NCI-H1417 treated with DMSO at 0.1 percent for 48 hours (cell line): ENCODE data around the gene CALHM5.

Source experiments
- DNase-seq: peaks from one replicate; lab custom pipeline; 2025; lab: John Stamatoyannopoulos, UW

The CALHM5 gene

DNA sequence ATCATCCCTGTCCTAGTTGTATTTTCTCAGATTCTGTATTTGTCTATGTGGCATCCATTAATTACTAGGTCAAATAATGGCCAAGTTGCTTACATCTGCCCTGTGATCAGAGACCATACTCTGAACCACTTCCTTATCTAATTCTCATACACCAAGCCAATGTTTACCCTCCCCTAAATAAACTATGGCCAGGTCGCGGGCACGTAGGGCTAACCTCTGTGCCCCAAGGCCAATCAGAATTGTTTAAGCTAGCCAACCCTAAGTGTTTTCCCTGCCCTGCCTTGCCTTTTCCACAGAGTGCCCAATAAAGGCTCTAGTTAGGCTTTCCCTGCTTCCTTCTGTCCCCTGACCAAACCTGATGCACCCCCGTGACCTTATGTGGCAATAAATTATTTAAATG lies 39.4 kb downstream of the CALHM5 start:
- DNase-seq = no peak

DNA sequence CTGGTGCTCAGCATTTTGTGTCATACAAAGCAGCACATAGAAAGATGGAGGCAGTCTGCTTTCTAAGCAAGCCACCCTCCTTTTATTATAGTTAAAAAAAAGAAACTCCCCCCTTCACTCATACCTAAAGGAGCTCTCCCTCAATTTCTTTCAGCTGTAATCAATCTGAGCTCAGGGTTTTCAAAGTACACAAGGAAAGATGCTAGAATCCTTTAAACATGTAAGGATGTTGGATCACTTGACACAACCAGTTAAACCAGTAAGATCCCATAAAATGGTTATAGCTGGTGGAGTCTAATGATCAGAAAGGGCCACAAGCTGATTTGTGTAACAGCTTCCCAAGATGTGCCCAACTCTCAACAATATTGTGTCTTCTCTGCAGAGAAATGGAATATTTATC lies 42.0 kb downstream of the CALHM5 start, which contains the start of gene CALHM4:
TSS of gene CALHM4 (plus strand) at position 301 of the 400 bp plus-strand sequence. CDS start at position 344, 43 bp downstream.
- no peak for DNase-seq

DNA sequence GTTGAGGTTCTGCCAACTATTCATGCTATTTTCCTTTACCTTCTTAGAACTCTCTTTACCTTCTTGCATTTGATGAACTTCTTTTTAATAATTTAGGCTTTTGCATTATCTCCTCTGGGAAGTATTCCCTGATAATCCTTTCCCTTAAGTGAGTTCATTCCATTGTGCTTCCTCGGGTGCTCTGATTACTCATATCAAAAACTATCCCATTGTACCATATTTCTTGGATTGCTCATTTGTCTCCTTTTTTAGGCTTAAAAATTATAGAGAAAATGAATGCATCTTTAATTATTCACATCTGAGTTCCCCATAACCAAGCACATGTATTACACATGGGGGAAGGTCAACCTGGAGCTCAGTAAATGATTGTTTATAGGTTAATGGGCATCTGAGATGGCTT lies 44.6 kb downstream of the CALHM5 start:
- no peak for DNase-seq

DNA sequence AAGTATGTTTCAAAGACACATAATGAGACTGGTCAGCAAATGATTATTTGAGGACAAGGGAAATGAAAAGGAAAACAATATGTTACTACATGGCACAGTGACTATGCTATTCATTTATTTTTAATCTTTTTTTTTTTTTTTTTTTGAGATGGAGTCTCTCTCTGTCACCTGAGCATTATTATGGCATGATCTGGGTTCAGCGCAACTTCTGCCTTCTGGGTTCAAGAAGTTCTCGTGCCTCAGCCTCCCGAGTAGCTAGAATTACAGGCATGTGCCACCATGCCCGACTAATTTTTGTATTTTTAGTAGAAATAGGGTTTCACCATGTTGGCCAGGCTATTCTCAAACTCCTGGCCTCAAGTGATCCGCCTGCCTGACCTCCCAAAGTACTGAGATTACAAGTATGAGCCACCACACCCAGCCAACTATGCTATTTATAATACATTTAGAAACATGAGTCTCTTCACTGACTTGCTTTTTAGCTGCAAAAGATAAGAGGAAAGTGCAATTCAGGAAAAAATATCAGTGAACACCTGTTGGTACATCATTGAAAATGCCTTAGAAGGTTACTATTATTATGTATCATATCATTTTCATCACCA lies 45.5 kb downstream of the CALHM5 start:
- DNase-seq = no peak

DNA sequence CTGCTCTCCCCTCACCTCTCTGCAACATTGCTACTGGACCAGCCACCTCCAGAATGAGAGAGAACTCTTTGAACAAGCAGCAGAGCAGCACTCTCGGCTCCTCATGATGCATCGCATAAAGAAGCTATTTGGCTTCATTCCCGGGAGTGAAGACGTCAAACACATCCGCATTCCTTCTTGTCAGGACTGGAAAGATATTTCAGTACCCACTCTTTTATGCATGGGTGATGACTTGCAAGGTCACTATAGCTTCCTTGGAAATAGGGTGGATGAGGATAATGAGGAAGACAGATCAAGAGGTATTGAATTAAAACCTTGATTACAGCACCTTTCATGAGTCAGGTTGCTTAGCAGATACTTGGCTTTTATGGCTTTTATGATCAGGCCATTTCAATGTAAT lies 46.5 kb downstream of the CALHM5 start:
- DNase-seq = no peak

DNA sequence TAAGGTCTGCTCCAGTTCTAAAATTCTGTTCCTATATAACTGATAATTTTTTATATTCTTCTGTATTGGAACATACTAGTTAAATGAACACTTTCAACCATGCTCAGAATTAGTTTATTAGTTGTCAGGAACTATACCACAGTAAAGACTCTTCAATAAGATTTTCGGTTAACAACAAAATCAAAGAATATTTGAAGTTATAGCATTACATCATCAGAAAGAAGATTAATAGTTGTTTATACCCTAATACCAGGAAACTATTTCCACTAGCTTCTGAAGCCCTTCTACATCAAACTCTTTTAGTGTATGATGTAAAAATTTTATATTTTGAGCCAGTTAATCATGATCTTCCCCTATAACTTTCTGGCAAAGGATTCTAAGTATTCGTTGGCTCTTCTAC lies 48.7 kb downstream of the CALHM5 start:
- DNase-seq = no peak

DNA sequence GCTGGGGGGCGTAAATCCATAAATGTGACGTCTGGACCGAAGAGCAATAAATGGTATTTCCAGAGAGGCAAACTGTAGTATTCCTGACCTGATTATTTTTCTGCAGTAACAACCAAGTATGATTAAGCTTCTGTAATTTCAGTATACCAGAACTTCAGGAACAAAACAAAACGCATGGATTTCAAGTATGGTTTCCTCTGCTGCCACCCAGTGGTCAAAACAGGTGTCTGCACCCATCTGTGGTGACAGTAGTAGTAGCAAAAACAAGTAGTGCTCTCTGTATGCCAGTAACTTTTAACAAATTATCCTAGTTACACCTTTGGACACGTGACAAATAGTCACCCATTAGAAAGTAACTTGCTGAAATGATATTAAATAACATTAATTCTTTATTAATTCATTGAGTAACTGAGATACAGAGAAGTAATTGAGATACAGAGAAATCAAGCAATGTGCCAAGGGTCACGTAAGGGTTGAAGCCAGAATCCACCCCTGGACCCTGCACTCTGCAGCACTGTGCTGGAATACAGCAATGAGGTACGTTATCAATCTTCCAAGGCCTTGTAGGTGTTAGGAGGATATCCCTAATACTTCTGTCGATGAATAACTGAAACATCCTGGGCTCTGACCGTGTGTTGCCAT lies 50.1 kb downstream of the CALHM5 start:
- no peak for DNase-seq

DNA sequence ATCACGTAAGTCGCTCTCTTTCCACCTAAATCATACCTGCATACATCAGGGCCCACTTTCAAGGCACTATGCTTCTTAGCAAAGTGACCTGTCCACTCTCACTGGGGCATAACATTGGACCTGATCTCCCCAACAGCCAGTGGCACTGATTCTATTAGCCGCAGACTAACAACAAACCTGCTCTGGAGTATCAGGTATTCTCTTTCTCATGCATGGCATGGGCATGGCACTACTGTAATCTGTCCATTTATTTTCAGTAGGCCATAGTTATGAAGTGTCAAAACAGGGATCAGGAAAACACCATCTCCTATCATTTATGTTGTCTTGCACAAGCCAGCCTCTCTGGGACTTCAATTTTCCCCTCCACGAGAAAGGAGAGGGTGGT lies 50.6 kb downstream of the CALHM5 start:
- DNase-seq = no peak

DNA sequence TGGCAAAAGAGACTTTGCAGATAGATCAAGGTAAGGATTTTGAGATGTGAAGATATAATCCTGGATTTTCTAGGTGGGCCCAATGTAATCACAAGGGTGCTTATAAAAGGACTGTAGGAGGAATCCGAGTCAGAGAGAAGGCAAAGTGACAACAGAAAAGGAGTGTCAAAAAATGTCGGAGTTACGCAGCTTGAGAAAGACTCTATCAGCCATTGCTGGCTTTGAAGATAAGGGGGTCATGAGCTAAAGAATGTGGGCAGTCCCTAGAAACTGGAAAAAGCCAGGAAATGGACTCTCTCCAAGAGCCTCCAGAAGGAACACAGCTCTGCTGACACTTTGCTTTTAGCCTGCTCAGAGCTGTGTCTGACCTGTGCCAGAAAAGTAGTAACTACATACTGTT lies 51.2 kb downstream of the CALHM5 start:
- DNase-seq = no peak

DNA sequence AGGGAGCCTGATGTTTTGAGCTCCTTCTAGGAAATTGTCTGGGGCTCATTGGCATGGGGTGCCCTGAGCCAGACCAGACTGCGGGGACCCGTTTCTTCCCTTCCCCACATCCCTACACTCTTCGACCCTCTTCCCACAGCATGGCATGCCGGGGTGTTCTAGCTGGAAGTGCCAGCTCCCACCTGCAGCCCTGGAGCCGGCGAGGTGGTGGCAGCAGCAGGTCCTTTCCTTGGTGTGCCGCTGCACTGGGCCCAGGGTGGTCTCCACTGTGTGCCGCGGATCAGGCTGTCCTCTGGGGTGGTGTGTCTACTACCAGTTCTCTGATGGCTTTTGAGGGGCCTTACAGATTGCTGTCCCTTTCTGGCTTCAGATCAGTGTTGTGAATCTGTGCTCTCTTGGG lies 52.4 kb downstream of the CALHM5 start:
- no peak for DNase-seq

DNA sequence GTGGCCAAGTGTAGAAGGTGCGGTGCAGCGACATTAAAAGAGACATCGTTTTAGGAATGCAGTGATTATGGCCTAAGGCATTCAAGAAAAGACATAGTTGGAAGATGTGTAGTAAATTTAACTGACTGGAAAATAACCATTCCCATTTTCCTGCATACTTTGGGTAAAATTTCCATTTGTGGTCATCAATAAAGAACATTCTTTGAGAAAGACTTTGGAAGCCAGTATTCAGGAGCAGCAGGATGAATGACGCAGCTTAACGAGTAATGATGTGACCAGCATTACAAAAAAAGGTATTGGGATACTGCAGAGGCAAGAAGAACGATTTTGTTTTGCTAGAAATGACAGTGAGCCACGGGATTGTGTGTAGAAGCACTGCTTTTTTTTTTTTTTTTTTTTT lies 52.9 kb downstream of the CALHM5 start:
- no peak for DNase-seq

DNA sequence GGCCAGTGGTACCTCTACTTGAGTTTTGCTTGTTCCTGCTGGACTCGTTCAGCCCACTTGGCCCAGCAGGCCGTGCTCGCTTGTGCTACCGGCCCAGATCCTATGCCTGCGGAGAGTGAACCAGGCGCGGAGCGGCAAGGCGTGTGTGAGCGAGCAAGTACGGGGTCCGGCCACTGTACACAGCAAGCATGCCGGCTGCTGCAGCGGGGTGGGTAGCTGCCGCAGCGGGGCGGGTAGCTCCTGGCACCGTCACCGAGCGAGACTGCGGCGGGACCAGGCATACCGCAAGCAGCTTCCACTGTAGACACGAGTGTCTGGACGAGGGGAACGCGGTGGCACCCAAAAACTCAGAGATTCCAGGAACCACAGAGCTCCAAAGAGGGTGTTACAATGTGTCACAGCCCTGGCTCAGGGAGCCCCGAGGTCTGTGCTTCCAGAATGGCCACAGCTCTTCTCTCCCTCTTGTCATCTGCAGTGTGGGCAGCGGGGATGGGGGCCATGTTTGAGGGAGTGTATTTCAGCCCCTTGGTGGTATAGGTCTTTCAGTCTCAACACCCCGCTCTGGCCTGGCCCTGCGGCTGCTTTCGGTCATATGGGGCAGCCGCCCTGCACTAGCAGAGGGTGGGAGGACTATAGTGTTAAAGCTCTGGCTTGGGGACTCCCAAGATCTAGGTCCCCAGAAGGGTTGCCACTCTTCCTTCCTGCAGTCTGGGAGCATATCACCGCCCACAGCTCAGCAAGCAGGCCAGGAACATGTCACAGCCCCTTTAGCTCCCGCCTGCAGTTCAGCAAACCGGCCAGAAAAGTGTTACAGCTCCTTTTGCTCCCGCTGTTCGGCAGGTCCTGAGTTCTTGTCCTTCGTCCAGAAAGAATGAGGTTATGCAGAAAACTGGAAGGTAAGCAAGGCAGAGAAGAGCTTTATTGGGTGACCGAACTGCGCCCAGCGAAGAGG lies 53.8 kb downstream of the CALHM5 start:
- DNase-seq = no peak

DNA sequence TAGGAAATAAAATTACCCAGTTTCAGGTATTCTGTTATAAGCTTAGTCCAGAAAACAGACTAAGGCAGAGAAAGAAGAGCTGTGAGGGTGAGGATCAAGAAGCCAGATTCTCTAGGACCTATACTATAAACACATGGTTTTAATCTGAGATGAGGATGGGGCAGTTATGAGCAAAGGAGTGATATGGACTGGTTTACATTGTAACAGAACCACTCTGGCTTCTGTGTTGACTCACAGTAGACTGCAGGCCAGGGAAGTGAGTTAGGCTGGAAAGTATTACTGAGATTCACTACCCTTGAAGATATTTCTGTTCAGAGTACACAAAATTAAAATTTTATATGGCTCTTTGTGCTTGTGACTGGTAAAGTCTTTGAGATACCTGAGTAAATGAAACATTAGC lies 56.7 kb downstream of the CALHM5 start:
- no peak for DNase-seq

DNA sequence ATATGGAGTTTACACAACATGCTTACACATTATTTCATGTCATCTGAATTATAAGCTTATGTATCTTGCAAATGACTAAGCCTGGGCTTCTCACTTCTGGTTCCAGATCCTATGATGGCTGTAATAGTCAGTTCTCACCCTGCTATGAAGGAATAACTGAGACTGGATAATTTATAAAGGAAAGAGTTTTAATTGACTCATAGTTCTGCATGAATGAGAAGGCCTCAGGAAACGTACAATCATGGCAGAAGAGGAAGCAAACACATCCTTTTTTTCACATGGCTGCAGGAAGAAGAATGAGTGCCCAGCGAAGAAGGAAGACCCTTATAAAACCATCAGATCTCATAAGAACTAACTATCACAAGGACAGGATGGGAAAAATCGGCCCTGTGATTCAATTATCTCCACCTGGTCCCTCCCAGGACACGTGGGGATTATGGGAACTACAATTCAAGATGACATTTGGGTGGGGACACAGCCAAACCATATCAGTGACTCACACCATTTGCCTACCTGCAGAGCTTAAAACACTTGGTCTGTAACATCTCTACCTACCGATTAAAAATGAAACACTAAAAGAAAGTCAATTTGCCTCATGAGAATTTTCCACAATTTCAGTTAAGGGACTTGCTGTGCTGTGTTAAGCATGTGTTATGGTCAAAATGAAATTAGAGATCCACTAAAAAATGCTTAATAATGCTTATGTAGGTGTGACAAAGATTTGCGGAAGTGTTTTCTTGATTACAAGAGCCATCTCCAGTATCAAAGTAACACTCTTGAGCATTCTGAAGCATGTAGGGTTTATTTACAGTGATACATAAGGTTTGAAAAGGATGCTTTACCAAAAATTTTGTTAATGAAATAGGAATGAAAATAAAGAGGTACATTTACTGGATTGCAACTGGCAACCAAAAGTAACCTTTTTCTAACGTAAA lies 57.6 kb downstream of the CALHM5 start:
- no peak for DNase-seq

DNA sequence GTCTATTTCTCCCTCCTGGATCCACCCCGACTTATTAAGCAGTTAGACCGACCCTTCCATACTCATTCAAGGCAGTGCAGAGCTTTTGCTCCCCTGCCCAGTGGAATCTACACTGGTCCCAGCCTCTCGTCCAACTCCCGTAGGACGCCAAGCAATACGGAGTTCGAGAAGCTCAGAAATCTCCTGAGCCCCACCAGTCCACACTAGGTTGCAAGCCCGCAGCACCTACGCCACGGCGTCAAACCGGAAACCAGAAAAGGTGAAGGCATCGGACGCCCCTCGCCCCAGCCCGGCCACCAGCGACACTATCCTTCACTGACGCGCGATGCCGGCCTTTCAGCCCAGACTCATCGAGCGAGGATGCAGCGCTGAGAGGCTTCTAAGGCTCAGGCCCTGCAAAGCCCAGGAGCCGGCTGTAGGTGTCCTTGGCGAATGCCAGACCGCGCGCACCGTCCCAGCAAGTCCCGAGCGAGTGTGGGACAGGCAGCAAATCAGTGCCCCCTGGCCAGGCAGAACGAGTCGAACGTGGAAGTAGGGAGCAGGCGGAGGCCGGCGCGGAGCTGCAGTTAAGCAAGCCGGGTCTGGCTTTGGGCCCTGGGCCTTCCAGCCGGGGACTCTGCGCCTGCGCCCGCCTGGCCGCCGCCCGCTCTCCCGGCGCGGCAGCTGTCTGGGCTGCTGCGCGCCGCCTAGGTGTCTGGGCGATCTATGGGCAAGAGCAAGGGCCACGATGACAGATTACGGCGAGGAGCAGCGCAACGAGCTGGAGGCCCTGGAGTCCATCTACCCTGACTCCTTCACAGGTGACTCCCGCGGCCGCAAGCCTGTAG lies 59.6 kb downstream of the CALHM5 start, which contains the start of gene RWDD1:
TSS of gene RWDD1 (plus strand) at position 649 of the 827 bp plus-strand sequence. CDS start at position 728, 79 bp downstream.
- DNase-seq = peak; percentile 92

DNA sequence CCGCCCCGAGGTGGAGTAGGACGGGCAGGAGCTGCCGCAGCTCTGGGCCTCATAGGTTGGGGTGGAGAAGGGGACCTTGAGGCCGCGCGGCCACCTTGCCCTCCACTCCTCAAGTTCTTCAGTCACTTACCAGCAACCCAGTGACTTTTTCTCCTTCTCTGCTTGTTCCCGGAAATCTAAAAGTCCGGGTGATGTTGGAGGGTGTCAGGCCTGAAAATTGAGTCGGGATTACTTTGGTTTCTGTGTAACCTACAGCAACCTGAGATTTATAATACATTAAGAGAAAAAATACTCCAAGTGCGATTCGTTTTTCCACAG lies 60.2 kb downstream of the CALHM5 start:
- no peak for DNase-seq

DNA sequence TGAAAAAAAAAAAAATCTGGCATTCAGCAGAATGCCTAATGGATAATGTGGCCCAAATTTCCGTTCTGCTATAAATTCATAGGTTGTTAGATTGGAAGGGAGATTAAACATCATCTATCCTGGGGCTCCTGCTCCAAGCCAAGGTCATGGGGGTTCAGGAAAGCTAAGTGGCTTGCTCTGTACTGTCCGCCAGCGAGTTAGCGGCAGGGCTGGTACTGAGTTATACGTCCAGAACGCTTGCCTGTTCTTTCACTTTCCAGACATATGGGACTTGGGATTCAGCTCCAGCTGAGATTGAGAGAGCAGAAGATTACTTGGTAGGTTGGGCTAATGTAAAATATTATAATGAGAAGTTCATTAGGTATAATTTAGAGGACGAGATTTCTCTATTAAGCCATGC lies 60.7 kb downstream of the CALHM5 start:
- no peak for DNase-seq
